ENCODE measurements around the gene AGAP5.
"Not testable (repeated sequence)": the region's sequence is repeated elsewhere in the genome, so short reads cannot be mapped to it uniquely, and the experiment has no call there.

The AGAP5 gene

GRCh38 chr10:73697675-73698159, at the start of gene AGAP5:
Gene AGAP5, minus strand, starts transcription at chr10:73698109. Its CDS starts 354 bp downstream, at chr10:73697755.
- DNase-seq (ENCODE audit: low read depth, low spot score) = not testable (repeated sequence)

- no peak for DNase-seq (ENCODE audit: low read depth, low spot score)
Measured at GRCh38 chr10:73746721-73747120, 48.8 kb upstream of the AGAP5 start.

DNA sequence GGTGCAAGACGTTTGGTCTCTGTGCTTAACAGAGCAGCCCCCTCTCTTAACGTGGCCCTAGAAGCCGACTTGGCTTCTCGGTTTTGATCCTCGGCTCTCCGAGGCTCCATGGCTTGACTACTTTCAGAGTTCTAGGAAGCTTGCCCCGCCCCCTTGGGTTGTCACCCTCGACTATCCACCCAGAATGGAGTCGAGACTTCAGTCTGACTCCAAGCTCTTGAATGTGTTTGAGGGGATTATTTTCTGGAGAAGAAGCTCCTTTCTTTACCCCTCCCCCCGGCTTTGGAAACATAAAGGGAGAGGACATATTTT, 46.7 kb upstream of the AGAP5 start:
- peak; percentile 16 for DNase-seq (ENCODE audit: low read depth, low spot score)

DNA sequence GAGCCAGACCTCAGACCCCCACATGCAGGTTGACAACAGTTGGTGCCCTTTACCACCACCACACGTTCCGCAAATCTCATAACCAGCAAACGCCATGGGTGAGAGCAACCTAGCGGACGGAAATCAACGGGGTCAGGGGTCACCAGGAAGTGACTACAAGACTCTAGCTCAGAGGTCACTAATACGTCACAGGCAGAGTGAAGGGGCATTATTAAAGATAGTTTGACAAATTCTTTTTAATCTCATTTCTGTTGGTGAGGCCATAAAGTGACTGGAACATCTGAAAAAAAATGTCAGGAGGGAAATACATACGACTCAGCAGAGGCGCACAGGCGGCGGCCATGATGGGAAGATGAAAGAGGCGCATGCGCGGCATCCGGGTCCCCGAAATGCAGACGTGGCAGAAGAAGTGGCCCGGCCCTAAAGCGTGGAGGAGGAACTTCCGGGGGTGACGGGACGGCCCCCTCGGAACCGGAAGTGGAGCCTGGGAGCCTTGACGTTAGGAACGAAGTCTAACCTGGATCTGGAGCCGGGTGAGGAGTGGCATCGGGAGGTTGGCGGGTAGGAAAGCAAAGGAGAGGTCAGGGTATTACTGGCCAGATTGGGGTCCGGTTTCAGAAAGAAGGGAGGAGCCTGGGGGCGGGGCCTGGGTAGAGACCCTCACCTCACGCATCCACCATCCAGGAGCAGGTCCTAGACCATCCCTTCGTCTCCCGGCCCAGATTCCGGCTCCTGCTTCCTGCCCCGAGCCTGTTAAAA, 46.2 kb upstream of the AGAP5 start, which contains the start of gene SEC24C:
SEC24C (plus strand) TSS at position 468 of the 759 bp plus-strand sequence. CDS start 2,461 bp downstream, outside the sequence.
- DNase-seq (ENCODE audit: low read depth, low spot score) = peak; percentile 90

- DNase-seq (ENCODE audit: low read depth, low spot score) = no peak
Measured at GRCh38 chr10:73743327-73743904, 45.5 kb upstream of the AGAP5 start.

- no peak for DNase-seq (ENCODE audit: low read depth, low spot score)
Measured at GRCh38 chr10:73742454-73742734, 44.5 kb upstream of the AGAP5 start.

- not testable (repeated sequence) for DNase-seq (ENCODE audit: low read depth, low spot score)
Measured at GRCh38 chr10:73740501-73741254, 42.8 kb upstream of the AGAP5 start.

DNA sequence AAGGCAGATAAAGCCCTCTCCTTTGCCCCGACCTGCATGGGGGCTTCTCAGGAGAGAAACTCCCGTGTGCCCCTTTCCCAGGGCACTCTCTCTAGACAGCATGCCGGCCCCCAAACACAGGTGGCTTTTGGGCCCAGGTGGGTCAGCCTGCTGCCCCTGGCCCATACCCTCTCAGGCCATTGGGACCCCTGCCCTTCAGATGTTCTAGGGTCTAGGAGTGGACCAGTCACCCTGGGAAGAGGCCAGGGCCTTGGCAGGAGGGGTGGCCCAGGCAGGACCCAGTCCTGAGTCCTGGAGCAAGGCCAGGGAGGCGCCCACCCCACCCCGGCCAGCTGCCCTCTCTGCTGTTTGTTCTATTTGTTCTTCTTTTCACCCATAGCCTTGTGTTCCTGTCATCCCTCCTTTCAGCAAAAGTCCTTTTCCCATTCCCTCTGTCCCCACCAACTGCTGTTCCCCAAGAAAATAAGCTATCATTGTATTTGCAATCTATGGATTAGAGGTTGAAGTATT, 36.9 kb upstream of the AGAP5 start:
- DNase-seq (ENCODE audit: low read depth, low spot score) = no peak

GRCh38 chr10:73734028-73734720, 36.3 kb upstream of the AGAP5 start:
- DNase-seq (ENCODE audit: low read depth, low spot score) = no peak

- no peak for DNase-seq (ENCODE audit: low read depth, low spot score)
Measured at GRCh38 chr10:73732931-73733623, 35.2 kb upstream of the AGAP5 start.

DNA sequence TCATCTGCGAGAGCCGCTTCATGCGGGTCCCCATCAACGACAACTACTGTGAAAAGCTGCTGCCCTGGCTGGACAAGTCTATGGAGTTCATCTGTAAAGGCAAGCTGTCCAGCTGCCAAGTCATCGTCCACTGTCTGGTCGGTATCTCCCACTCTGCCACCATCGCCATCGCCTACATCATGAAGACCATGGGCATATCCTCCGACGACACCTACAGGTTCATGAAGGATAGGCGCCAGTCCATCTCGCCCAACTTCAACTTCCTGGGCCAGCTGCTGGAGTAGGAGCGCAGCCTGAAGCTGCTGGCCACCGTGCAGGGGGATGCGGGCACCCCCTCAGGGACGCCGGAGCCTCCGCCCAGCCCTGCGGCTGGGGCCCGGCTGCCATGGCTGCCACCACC, 34.5 kb upstream of the AGAP5 start:
- DNase-seq (ENCODE audit: low read depth, low spot score) = no peak

- no peak for DNase-seq (ENCODE audit: low read depth, low spot score)
Measured at GRCh38 chr10:73731588-73732375, 33.9 kb upstream of the AGAP5 start.

- DNase-seq (ENCODE audit: low read depth, low spot score) = peak; percentile 86
Measured at GRCh38 chr10:73730153-73730906, 32.4 kb upstream of the AGAP5 start.

- not testable (repeated sequence) for DNase-seq (ENCODE audit: low read depth, low spot score)
Measured at GRCh38 chr10:73729781-73730152, 31.9 kb upstream of the AGAP5 start.

- DNase-seq (ENCODE audit: low read depth, low spot score) = no peak
Measured at GRCh38 chr10:73723516-73723915, 25.6 kb upstream of the AGAP5 start.

- not testable (repeated sequence) for DNase-seq (ENCODE audit: low read depth, low spot score)
Measured at GRCh38 chr10:73720561-73720960, 22.7 kb upstream of the AGAP5 start.

GRCh38 chr10:73717556-73717955, 19.6 kb upstream of the AGAP5 start:
- DNase-seq (ENCODE audit: low read depth, low spot score) = no peak

GRCh38 chr10:73716251-73716650, 18.3 kb upstream of the AGAP5 start:
- DNase-seq (ENCODE audit: low read depth, low spot score) = no peak
